Measurements from ENCODE around the gene TMEM132D. TPM values are rescaled to one million over a fixed set of nuclear protein-coding genes. Genes with fewer than 3 reads are reported as not detected.

TMEM132D gene
- total and polyA plus RNA-seq, 4 donors: 0.01 to 0.14 (median 0.08) TPM

- DNase-seq (ENCODE audit: low spot score): no peak
- WGBS: 69% methylated on average over 17 of the region's 17 CpGs
Observed at GRCh38 chr12:129772501-129773493, 131.0 kb downstream of the TMEM132D start.

More at GRCh38 chr12:129772501-129773493, 131.0 kb downstream of the TMEM132D start:
- H3K27ac ChIP-seq (ENCODE audit: low read depth in 1 of 2, low read length in 2 of 2): no peak overlapping the region
- no peak overlapping the region for H3K9ac ChIP-seq (ENCODE audit: low read depth in 1 of 2, low read length in 2 of 2)
- H3K36me3 ChIP-seq (ENCODE audit: control insufficient read depth in 4 of 4, insufficient read depth in 3 of 4, low read depth in 1 of 4, low read length in 3 of 4): no peaks in the 10 kb centered on the region
- no peaks in the 10 kb centered on the region for H3K4me1 ChIP-seq (ENCODE audit: control insufficient read depth in 4 of 4, insufficient read depth in 4 of 4, low read length in 3 of 4)
- H3K27me3 ChIP-seq (ENCODE audit: control insufficient read depth in 4 of 4, insufficient read depth in 4 of 4, low read length in 3 of 4): peaks cover 0 to 7% (median 0%) of the 10 kb centered on the region in 4 donors
- no peak overlapping the region for H3K4me3 ChIP-seq (ENCODE audit: low read depth in 1 of 3, low read length in 3 of 3)
- no peaks in the 10 kb centered on the region for H3K9me3 ChIP-seq (ENCODE audit: control insufficient read depth in 4 of 4, low read length in 3 of 4)
- TF ChIP-seq FOXA2 (IDR thresholded peaks at IDR 0.05) (no peak), ATF3 (IDR thresholded peaks at IDR 0.05) (no peak), FOXA1 (IDR thresholded peaks at IDR 0.05) (no peak), SP1 (IDR thresholded peaks at IDR 0.05) (no peak), CTCF (IDR thresholded peaks at IDR 0.05; ENCODE audit: low read depth, low read length, missing input control) (no peak), GABPA (IDR thresholded peaks at IDR 0.05 in 1 of 2, conservative IDR thresholded peaks at IDR 0.05 in 1 of 2) (no peak), REST (IDR thresholded peaks at IDR 0.05) (no peak), RAD21 (IDR thresholded peaks at IDR 0.05) (no peak), YY1 (IDR thresholded peaks at IDR 0.05) (no peak), JUND (IDR thresholded peaks at IDR 0.05) (no peak), HNF4G (IDR thresholded peaks at IDR 0.05) (no peak), NR2F2 (IDR thresholded peaks at IDR 0.05) (no peak), RXRA (IDR thresholded peaks at IDR 0.05) (no peak), MAX (IDR thresholded peaks at IDR 0.05) (no peak), EGR1 (IDR thresholded peaks at IDR 0.05; ENCODE audit: low read depth in 2 of 2) (no peak), TAF1 (conservative IDR thresholded peaks at IDR 0.05) (no peak)

Measured in liver (tissue), 9 donors.